ENCODE data around the gene GALNT3.

DNA sequence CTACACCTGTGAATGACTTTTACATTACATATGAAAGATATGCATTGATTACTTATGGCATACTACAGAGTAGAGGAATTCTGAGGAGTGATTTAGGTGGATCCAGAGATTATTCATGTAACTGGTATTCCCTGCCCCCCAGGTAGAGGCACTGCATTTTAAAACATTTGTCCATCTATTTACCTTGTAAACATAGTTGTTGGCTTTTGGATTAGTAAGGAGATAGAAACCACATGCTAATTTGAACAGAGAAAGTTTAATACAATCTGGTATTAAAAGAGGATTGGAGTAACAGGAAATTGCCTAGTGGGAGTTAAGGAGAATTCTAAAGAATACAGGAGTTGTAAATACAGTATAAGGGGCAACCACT, 15.9 kb downstream of the GALNT3 start:
- TF ChIP-seq EZH2 (IDR thresholded peaks at IDR 0.05; ENCODE audit: insufficient read depth, poor library complexity, severe bottlenecking): no peak
- no peak for TF ChIP-seq EZH2phosphoT487 (IDR thresholded peaks at IDR 0.05; ENCODE audit: insufficient read depth, low read depth)
